GM23248 (cell line): ENCODE data around the gene INPP4A. TPM values are rescaled to one million over a fixed set of nuclear protein-coding genes. Genes with fewer than 3 reads are reported as not detected.
"Not testable (repeated sequence)": the region's sequence is repeated elsewhere in the genome, so short reads cannot be mapped to it uniquely, and the experiment has no call there.

Experiments
- DNase-seq: peaks from one replicate; pipeline ENCODE4 v3.0.0-alpha.2; 2015
- H2AFZ ChIP-seq: fragments of 200-600 bp; sonication (generic); 2 replicates; pipeline ENCODE4 v1.6.1; 2016; ENCODE audit warnings: antibody characterized with exemption
- H3F3A ChIP-seq: fragments of 200-600 bp; sonication (generic); 2 replicates; pipeline ENCODE4 v1.6.1; 2016; ENCODE audit warnings: mild to moderate bottlenecking, antibody characterized with exemption, mixed run types; ENCODE audit not compliant: insufficient read depth
- H3K27ac ChIP-seq: fragments of 200-600 bp; sonication (generic); 2 replicates; pipeline ENCODE4 v1.5.1; 2016; ENCODE audit warnings: mild to moderate bottlenecking
- H3K27me3 ChIP-seq: fragments of 200-600 bp; sonication (generic); replicated peaks from 2 replicates; pipeline ENCODE4 v1.6.1; 2016; ENCODE audit warnings: mild to moderate bottlenecking; ENCODE audit not compliant: insufficient read depth
- H3K36me3 ChIP-seq: fragments of 200-600 bp; sonication (generic); 2 replicates; pipeline ENCODE4 v1.6.1; 2016; ENCODE audit warnings: low read depth, mild to moderate bottlenecking
- H3K4me1 ChIP-seq: fragments of 200-600 bp; sonication (generic); 2 replicates; pipeline ENCODE4 v1.6.1; 2016; ENCODE audit warnings: mild to moderate bottlenecking; ENCODE audit not compliant: insufficient read depth
- H3K4me2 ChIP-seq: fragments of 200-600 bp; sonication (generic); one replicate; pipeline ENCODE4 v1.6.1; 2016; ENCODE audit warnings: mild to moderate bottlenecking; ENCODE audit not compliant: unreplicated experiment
- H3K4me3 ChIP-seq: fragments of 200-600 bp; sonication (generic); 2 replicates; pipeline ENCODE4 v1.5.1; 2016; ENCODE audit warnings: mild to moderate bottlenecking
- H3K79me2 ChIP-seq: fragments of 200-600 bp; sonication (generic); 2 replicates; pipeline ENCODE4 v1.6.1; 2016; ENCODE audit warnings: mild to moderate bottlenecking; ENCODE audit not compliant: insufficient read depth
- H3K9ac ChIP-seq: fragments of 200-600 bp; sonication (generic); 2 replicates; pipeline ENCODE4 v1.6.1; 2016; ENCODE audit warnings: mild to moderate bottlenecking
- H3K9me2 ChIP-seq: fragments of 200-600 bp; sonication (generic); 2 replicates; pipeline ENCODE4 v1.6.1; 2016; ENCODE audit warnings: mixed run types, mild to moderate bottlenecking, moderate library complexity; ENCODE audit not compliant: insufficient read depth
- H3K9me3 ChIP-seq: fragments of 200-600 bp; sonication (generic); one replicate; pipeline ENCODE4 v1.6.1; 2017; ENCODE audit warnings: low read depth
- H4K20me1 ChIP-seq: fragments of 200-600 bp; sonication (generic); 2 replicates; pipeline ENCODE4 v1.6.0; 2016; ENCODE audit not compliant: insufficient read depth
- EZH2 ChIP-seq: fragments of 200-600 bp; sonication (generic); IDR thresholded peaks from 2 replicates; pipeline ENCODE4 v1.6.1; 2018; ENCODE audit warnings: antibody characterized with exemption, mild to moderate bottlenecking; ENCODE audit not compliant: insufficient read depth, poor library complexity, severe bottlenecking
- EZH2phosphoT487 ChIP-seq: fragments of 200-600 bp; sonication (generic); IDR thresholded peaks from 2 replicates; pipeline ENCODE4 v1.6.1; 2018; ENCODE audit warnings: antibody characterized with exemption, moderate library complexity, mild to moderate bottlenecking, low read depth; ENCODE audit not compliant: insufficient read depth
- WGBS, 2 experiments: methylation state at CpG; one replicate each; pipeline ENCODE4 v1.1.6; 2015 to 2017; ENCODE audit warnings: low lambda C conversion rate in 2 of 2, low coverage in 1 of 2; ENCODE audit errors: missing lambda C conversion rate in 2 of 2; 5-methylcytosine and 5-hydroxymethylcytosine counted together
- in situ Hi-C: fragments of 300-500 bp; cut with MboI; formaldehyde crosslinking; loops from 2 replicates; pipeline ENCODE4 v1.15.0; 2020
- polyA plus RNA-seq: library from polyadenylated mRNA; unstranded; fragments of >200 nt; fragmentation: Nextera tagmentation; extraction: Ambion mirVana; gene quantifications from 2 replicates; pipeline ENCODE4 v1.2.1, GENCODE V29; 2016
- total RNA-seq: library from RNA; depleted of rRNA; stranded (reverse); fragments of >200 nt; shearing (Covaris generic); gene quantifications from 2 replicates; pipeline ENCODE4 v1.2.3, GENCODE V29; 2014

Gene INPP4A
- total and polyA plus RNA-seq, 2 experiments from 2014 or later, result 9.5 to 16.0 TPM

GRCh38 chr2:98588880-98589431 is 144.3 kb downstream of the INPP4A start:
- WGBS, 2 experiments, result 72 to 80% methylated on average over 4 of the region's 4 CpGs
- H3K4me3 ChIP-seq, result no peak overlapping the region

GRCh38 chr2:98589489-98589888 is 144.8 kb downstream of the INPP4A start:
- H3K4me3 ChIP-seq, result no peak overlapping the region
- in situ Hi-C loops, result no loop called here
- H3K27me3 ChIP-seq, result no peaks in the 10 kb centered on the region
- H3K36me3 ChIP-seq, result no peaks in the 10 kb centered on the region
- H3K9me3 ChIP-seq, result no peaks in the 10 kb centered on the region
- H2AFZ ChIP-seq, result no peak overlapping the region
- TF ChIP-seq EZH2, result no peak
- no peaks in the 10 kb centered on the region for H3K4me1 ChIP-seq
- H3K9me2 ChIP-seq, result no peaks in the 10 kb centered on the region
- H4K20me1 ChIP-seq, result no peaks in the 10 kb centered on the region
- H3K79me2 ChIP-seq, result no peaks in the 10 kb centered on the region
- WGBS, 2 experiments, result 96 to 97% methylated on average over 4 of the region's 4 CpGs
- H3K9ac ChIP-seq, result no peak overlapping the region
- no peak overlapping the region for H3K4me2 ChIP-seq
- no peak for DNase-seq
- H3F3A ChIP-seq, result no peaks in the 10 kb centered on the region
- no peak overlapping the region for H3K27ac ChIP-seq

More at GRCh38 chr2:98588880-98589431, 144.3 kb downstream of the INPP4A start:
- no peaks in the 10 kb centered on the region for H3K79me2 ChIP-seq
- H2AFZ ChIP-seq, result no peak overlapping the region
- in situ Hi-C loops, result no loop called here
- TF ChIP-seq EZH2phosphoT487 (no peak), EZH2 (no peak)
- H4K20me1 ChIP-seq, result no peaks in the 10 kb centered on the region
- no peak overlapping the region for H3K9ac ChIP-seq
- no peak overlapping the region for H3K27ac ChIP-seq
- no peak overlapping the region for H3K4me2 ChIP-seq
- H3F3A ChIP-seq, result no peaks in the 10 kb centered on the region
- no peaks in the 10 kb centered on the region for H3K27me3 ChIP-seq
- H3K9me3 ChIP-seq, result no peaks in the 10 kb centered on the region
- no peak for DNase-seq
- no peaks in the 10 kb centered on the region for H3K9me2 ChIP-seq
- H3K36me3 ChIP-seq, result no peaks in the 10 kb centered on the region
- no peaks in the 10 kb centered on the region for H3K4me1 ChIP-seq

- Histone ChIP-seq H3K4me1 (no peaks in the 10 kb centered on the region), H3K9me3 (no peaks in the 10 kb centered on the region), H4K20me1 (no peaks in the 10 kb centered on the region), H3K4me3 (no peak overlapping the region), H3K79me2 (no peaks in the 10 kb centered on the region), H3K36me3 (0 out of 2 replicates have a peak, but pooled peaks cover 7% of the 10 kb centered on the region), H3K9me2 (no peaks in the 10 kb centered on the region), H3K27me3 (no peaks in the 10 kb centered on the region), H3F3A (no peaks in the 10 kb centered on the region), H3K4me2 (no peak overlapping the region), H2AFZ (no peak overlapping the region), H3K9ac (no peak overlapping the region), H3K27ac (no peak overlapping the region)
- no peak for DNase-seq
- 96 to 98% methylated on average over 8 of the region's 8 CpGs for WGBS, 2 experiments
- in situ Hi-C loops, result no loop called here
- TF ChIP-seq EZH2 (no peak), EZH2phosphoT487 (no peak)
Measured at GRCh38 chr2:98592565-98592964, 147.9 kb downstream of the INPP4A start.

GRCh38 chr2:98594665-98595064 is 150.0 kb downstream of the INPP4A start:
- H3K27me3 ChIP-seq, H3K9me3 ChIP-seq, H3K9ac ChIP-seq, H4K20me1 ChIP-seq, H3K9me2 ChIP-seq, in situ Hi-C loops, H3K27ac ChIP-seq, H3K4me2 ChIP-seq, DNase-seq, H2AFZ ChIP-seq, H3K4me3 ChIP-seq, H3K79me2 ChIP-seq: not testable (repeated sequence)
- Histone ChIP-seq H3K36me3 (0 out of 2 replicates have a peak, but pooled peaks cover 11% of the 10 kb centered on the region), H3F3A (peaks cover 15% of the 10 kb centered on the region), H3K4me1 (peaks cover 12% of the 10 kb centered on the region)
- 96 to 100% methylated on average over 3 to 4 of the region's 4 CpGs for WGBS, 2 experiments
